Osteoblast (primary cell): ENCODE data around the gene DPP6. TPM values are rescaled to one million over a fixed set of nuclear protein-coding genes. Genes with fewer than 3 reads are reported as not detected.

Experiments used
- DNase-seq: peaks from one replicate; pipeline ENCODE4 v3.0.0; 2011; ENCODE audit warnings: low spot score, mixed read lengths; ENCODE audit not compliant: insufficient read length; ENCODE audit errors: missing footprints
- H2AFZ ChIP-seq: 2 replicates; pipeline ENCODE4 v1.6.0; 2011; ENCODE audit warnings: mild to moderate bottlenecking, low read length
- H3K27ac ChIP-seq: 2 replicates; pipeline ENCODE4 v1.5.1; 2011; ENCODE audit warnings: mild to moderate bottlenecking, low read depth, low read length, moderate library complexity
- H3K27me3 ChIP-seq: 2 replicates; pipeline ENCODE4 v1.6.0; 2012; ENCODE audit warnings: mild to moderate bottlenecking, control low read depth, inconsistent platforms, low read length, moderate library complexity; ENCODE audit not compliant: insufficient read depth
- H3K36me3 ChIP-seq: 2 replicates; pipeline ENCODE4 v1.5.1; 2011; ENCODE audit warnings: mild to moderate bottlenecking, low read length, control low read depth, moderate library complexity; ENCODE audit not compliant: insufficient read depth
- H3K4me1 ChIP-seq: 2 replicates; pipeline ENCODE4 v1.5.1; 2011; ENCODE audit warnings: mild to moderate bottlenecking, low read length, control low read depth, moderate library complexity; ENCODE audit not compliant: insufficient read depth
- H3K4me2 ChIP-seq: 2 replicates; pipeline ENCODE4 v1.6.0; 2011; ENCODE audit warnings: mild to moderate bottlenecking, low read length; ENCODE audit not compliant: insufficient read depth
- H3K4me3 ChIP-seq: fragments of 200-600 bp; sonication (generic); 3 replicates; pipeline ENCODE4 v1.5.1; 2012; ENCODE audit warnings: mild to moderate bottlenecking, low read length, inconsistent platforms; ENCODE audit not compliant: insufficient read depth
- H3K79me2 ChIP-seq: 2 replicates; pipeline ENCODE4 v1.6.0; 2012; ENCODE audit warnings: mild to moderate bottlenecking, low read length, control low read depth, inconsistent platforms; ENCODE audit not compliant: insufficient read depth
- H3K9me3 ChIP-seq: 2 replicates; pipeline ENCODE4 v1.5.1; 2011; ENCODE audit warnings: low read depth, low read length, control low read depth
- H4K20me1 ChIP-seq: 2 replicates; pipeline ENCODE4 v1.6.0; 2012; ENCODE audit warnings: mild to moderate bottlenecking, low read length, control low read depth; ENCODE audit not compliant: insufficient read depth
- CTCF ChIP-seq: IDR thresholded peaks from 2 replicates; pipeline ENCODE4 v1.5.1; 2011; ENCODE audit warnings: mild to moderate bottlenecking, low read depth, low read length, moderate library complexity; ENCODE audit errors: extremely low read depth
- total RNA-seq: library from RNA; depleted of rRNA; stranded (reverse); fragments of >200 nt; gene quantifications from 2 replicates; pipeline ENCODE4 v1.2.3, GENCODE V29; 2012

The DPP6 gene
- total RNA-seq, 1 donor = not detected

- Histone ChIP-seq H3K36me3 (no peaks in the 10 kb centered on the region), H3K4me3 (no peak overlapping the region), H3K79me2 (no peaks in the 10 kb centered on the region), H4K20me1 (no peaks in the 10 kb centered on the region), H3K27me3 (no peaks in the 10 kb centered on the region), H3K9me3 (no peaks in the 10 kb centered on the region), H3K4me1 (no peaks in the 10 kb centered on the region), H3K4me2 (no peak overlapping the region), H3K27ac (no peak overlapping the region), H2AFZ (no peak overlapping the region)
- no peak for DNase-seq
- no peak for TF ChIP-seq CTCF
Observed at GRCh38 chr7:154696556-154696955, 644.4 kb downstream of the DPP6 start.

- Histone ChIP-seq H3K9me3 (no peaks in the 10 kb centered on the region), H3K4me1 (no peaks in the 10 kb centered on the region), H3K79me2 (no peaks in the 10 kb centered on the region), H3K36me3 (no peaks in the 10 kb centered on the region), H2AFZ (no peak overlapping the region), H4K20me1 (no peaks in the 10 kb centered on the region), H3K27me3 (no peaks in the 10 kb centered on the region), H3K4me2 (no peak overlapping the region), H3K27ac (no peak overlapping the region), H3K4me3 (no peak overlapping the region)
- no peak for DNase-seq
- no peak for TF ChIP-seq CTCF
Observed at GRCh38 chr7:154698726-154699291, 646.6 kb downstream of the DPP6 start.

- H4K20me1 ChIP-seq = no peaks in the 10 kb centered on the region
- no peaks in the 10 kb centered on the region for H3K9me3 ChIP-seq
- H3K36me3 ChIP-seq = no peaks in the 10 kb centered on the region
- H3K4me2 ChIP-seq = no peak overlapping the region
- no peak overlapping the region for H3K27ac ChIP-seq
- H2AFZ ChIP-seq = no peak overlapping the region
- DNase-seq = no peak
- H3K27me3 ChIP-seq = no peaks in the 10 kb centered on the region
- no peak for TF ChIP-seq CTCF
- H3K4me1 ChIP-seq = no peaks in the 10 kb centered on the region
- no peak overlapping the region for H3K4me3 ChIP-seq
- H3K79me2 ChIP-seq = no peaks in the 10 kb centered on the region
Observed at GRCh38 chr7:154699417-154699816, 647.2 kb downstream of the DPP6 start.

GRCh38 chr7:154709840-154710520 is 657.8 kb downstream of the DPP6 start:
- Histone ChIP-seq H3K4me2 (no peak overlapping the region), H3K4me3 (no peak overlapping the region), H3K9me3 (peaks cover 3% of the 10 kb centered on the region), H2AFZ (no peak overlapping the region), H3K27ac (no peak overlapping the region), H3K36me3 (no peaks in the 10 kb centered on the region), H4K20me1 (no peaks in the 10 kb centered on the region), H3K79me2 (no peaks in the 10 kb centered on the region), H3K27me3 (no peaks in the 10 kb centered on the region), H3K4me1 (no peaks in the 10 kb centered on the region)
- no peak for TF ChIP-seq CTCF
- DNase-seq = no peak
